IMR-90 (cell line): Measurements from ENCODE around the gene BLVRB. TPM values are rescaled to one million over a fixed set of nuclear protein-coding genes. Genes with fewer than 3 reads are reported as not detected.

Experiments
- ATAC-seq: fragments of 200-7000 bp; cut with Tn5 transposase; 2 replicates; pipeline ENCODE4 v1.9.1; 2020; ENCODE audit warnings: low read depth, mild to moderate bottlenecking, moderate library complexity
- BruUV-seq: library from RNA; stranded (reverse); fragments of 400-500 nt; replicated peaks from 2 replicates; lab custom pipeline; 2021; lab: Mats Ljungman, UMichigan
- CTCF ChIA-PET: fragments of 300-600 bp; formaldehyde crosslinking; extraction: SDS; loops from one replicate; lab custom pipeline; 2021; ENCODE audit warnings: antibody characterized with exemption; lab: Yijun Ruan, JAX
- POLR2A ChIA-PET: fragments of 300-600 bp; sonication (Branson Sonifier 250); formaldehyde crosslinking; loops from one replicate; lab custom pipeline; 2022; ENCODE audit warnings: antibody characterized with exemption; ENCODE audit not compliant: unreplicated experiment; lab: Charles Lee
- DNase-seq: peaks from one replicate; pipeline ENCODE4 v3.0.0; 2013
- H2AFZ ChIP-seq: replicated peaks from 2 replicates; pipeline ENCODE3; 2013; ENCODE audit warnings: low read length, mild to moderate bottlenecking; ENCODE audit not compliant: poor library complexity
- H2AK5ac ChIP-seq: 2 replicates; pipeline ENCODE4 v1.6.1; 2013; ENCODE audit warnings: low read depth, low read length, inconsistent platforms
- H2AK9ac ChIP-seq: replicated peaks from 2 replicates; pipeline ENCODE3; 2013; ENCODE audit warnings: mild to moderate bottlenecking, low read depth, low read length, moderate library complexity; ENCODE audit not compliant: poor library complexity
- H2BK120ac ChIP-seq: 2 replicates; pipeline ENCODE4 v1.6.1; 2013; ENCODE audit warnings: low read depth, low read length, inconsistent platforms
- H2BK15ac ChIP-seq: 3 replicates; pipeline ENCODE4 v1.6.1; 2013; ENCODE audit warnings: low read depth, low read length, inconsistent platforms
- H2BK20ac ChIP-seq: 2 replicates; pipeline ENCODE4 v1.6.1; 2013; ENCODE audit warnings: low read depth, mild to moderate bottlenecking, inconsistent platforms, low read length, moderate library complexity
- H2BK5ac ChIP-seq: 2 replicates; pipeline ENCODE4 v1.6.1; 2013; ENCODE audit warnings: mild to moderate bottlenecking, low read depth, low read length, inconsistent platforms; ENCODE audit not compliant: poor library complexity, severe bottlenecking
- H3K14ac ChIP-seq: replicated peaks from 2 replicates; pipeline ENCODE4 v1.6.1; 2013; ENCODE audit warnings: low read depth, low read length, inconsistent platforms
- H3K18ac ChIP-seq: 2 replicates; pipeline ENCODE4 v1.6.1; 2013; ENCODE audit warnings: low read depth, low read length, control low read depth
- H3K23ac ChIP-seq: 2 replicates; pipeline ENCODE4 v1.6.1; 2013; ENCODE audit warnings: low read depth, low read length, inconsistent platforms
- H3K27ac ChIP-seq: 2 replicates; pipeline ENCODE4 v1.5.1; 2013; ENCODE audit warnings: mild to moderate bottlenecking, control low read depth, low read length; ENCODE audit not compliant: insufficient read depth
- H3K27me3 ChIP-seq: 2 replicates; pipeline ENCODE4 v1.6.1; 2013; ENCODE audit warnings: low read length; ENCODE audit not compliant: control insufficient read depth, insufficient read depth
- H3K36me3 ChIP-seq: 2 replicates; pipeline ENCODE4 v1.6.1; 2013; ENCODE audit warnings: low read length, mixed read lengths; ENCODE audit not compliant: control insufficient read depth, insufficient read depth
- H3K4ac ChIP-seq: 2 replicates; pipeline ENCODE4 v1.6.1; 2013; ENCODE audit warnings: low read depth, low read length, inconsistent platforms
- H3K4me1 ChIP-seq: 2 replicates; pipeline ENCODE4 v1.6.1; 2013; ENCODE audit warnings: low read length, mixed read lengths; ENCODE audit not compliant: control insufficient read depth, insufficient read depth
- H3K4me2 ChIP-seq: 2 replicates; pipeline ENCODE4 v1.6.1; 2013; ENCODE audit warnings: low read depth, mild to moderate bottlenecking, control low read depth, low read length, moderate library complexity
- H3K4me3 ChIP-seq: 2 replicates; pipeline ENCODE4 v1.5.1; 2013; ENCODE audit warnings: low read depth, mild to moderate bottlenecking, control low read depth, low read length, moderate library complexity; ENCODE audit not compliant: insufficient read depth
- H3K56ac ChIP-seq: 2 replicates; pipeline ENCODE4 v1.6.1; 2013; ENCODE audit warnings: low read length, inconsistent platforms; ENCODE audit not compliant: insufficient read depth; ENCODE audit errors: extremely low read depth
- H3K79me1 ChIP-seq, 2 experiments: 2 replicates each; pipeline ENCODE4 v1.6.1; 2013; ENCODE audit warnings: low read length in 2 of 2, inconsistent platforms in 1 of 2, low read depth in 1 of 2
- H3K9ac ChIP-seq: 2 replicates; pipeline ENCODE4 v1.6.1; 2013; ENCODE audit warnings: low read depth, low read length, control low read depth
- H3K9me1 ChIP-seq: 2 replicates; pipeline ENCODE4 v1.6.1; 2013; ENCODE audit warnings: low read length, inconsistent platforms; ENCODE audit not compliant: insufficient read depth
- H3K9me3 ChIP-seq: 2 replicates; pipeline ENCODE4 v1.6.1; 2013; ENCODE audit warnings: low read length; ENCODE audit not compliant: control insufficient read depth, insufficient read depth
- H4K20me1 ChIP-seq: 2 replicates; pipeline ENCODE4 v1.6.1; 2013; ENCODE audit warnings: low read length, inconsistent platforms; ENCODE audit not compliant: insufficient read depth
- H4K5ac ChIP-seq: 2 replicates; pipeline ENCODE4 v1.6.1; 2013; ENCODE audit warnings: mild to moderate bottlenecking, low read depth, low read length, control low read depth
- H4K8ac ChIP-seq, 2 experiments: 2 replicates each; pipeline ENCODE4 v1.6.1; 2013; ENCODE audit warnings: low read depth in 2 of 2, low read length in 2 of 2, control low read depth in 1 of 2, inconsistent platforms in 1 of 2
- H4K91ac ChIP-seq: 2 replicates; pipeline ENCODE4 v1.6.1; 2013; ENCODE audit warnings: low read depth, low read length, inconsistent platforms; ENCODE audit not compliant: insufficient read depth
- BHLHE40 ChIP-seq: fragments of 150-350 bp; IDR thresholded peaks from 2 replicates; pipeline ENCODE4 v1.6.1; 2016; ENCODE audit warnings: mild to moderate bottlenecking, low read depth, low read length
- CHD1 ChIP-seq: IDR thresholded peaks from 2 replicates; pipeline ENCODE4 v1.6.1; 2012; ENCODE audit warnings: low read depth, low read length, improper control_type of control experiment
- CTCF ChIP-seq: conservative IDR thresholded peaks from 2 replicates; pipeline ENCODE4 v1.5.1; 2012; ENCODE audit warnings: mild to moderate bottlenecking, low read depth, low read length, improper control_type of control experiment
- NFE2L2 ChIP-seq: fragments of 150-350 bp; IDR thresholded peaks from 2 replicates; pipeline ENCODE4 v1.6.1; 2016; ENCODE audit warnings: low read depth, mild to moderate bottlenecking, low read length
- RAD21 ChIP-seq: IDR thresholded peaks from 2 replicates; pipeline ENCODE4 v1.6.1; 2012; ENCODE audit warnings: low read length, improper control_type of control experiment
- RCOR1 ChIP-seq: IDR thresholded peaks from 2 replicates; pipeline ENCODE4 v1.6.1; 2012; ENCODE audit warnings: mild to moderate bottlenecking, low read length, improper control_type of control experiment; ENCODE audit not compliant: insufficient replicate concordance
- RFX5 ChIP-seq: IDR thresholded peaks from 2 replicates; pipeline ENCODE4 v1.8.0; 2012; ENCODE audit warnings: low read depth, mild to moderate bottlenecking, low read length, moderate library complexity
- USF2 ChIP-seq: fragments of 150-350 bp; IDR thresholded peaks from 2 replicates; pipeline ENCODE4 v1.6.1; 2017; ENCODE audit warnings: mild to moderate bottlenecking, antibody characterized with exemption, low read length, low read depth
- WGBS, 2 experiments: methylation state at CpG; one replicate each; pipeline versions ENCODE4 v1.1.5 to v1.1.7; 2013; ENCODE audit warnings: missing lambda C conversion rate in 2 of 2; ENCODE audit not compliant: insufficient read length in 1 of 2; ENCODE audit errors: extremely low coverage in 2 of 2; 5-methylcytosine and 5-hydroxymethylcytosine counted together
- dilution Hi-C: fragments of 300-500 bp; cut with HindIII; formaldehyde crosslinking; loops from one replicate; pipeline ENCODE4 v1.14.3; 2018; ENCODE audit warnings: low sequenced_read_pairs; ENCODE audit not compliant: unreplicated experiment
- in situ Hi-C: fragments of 300-500 bp; cut with MboI; formaldehyde crosslinking; loops from 3 replicates; pipeline ENCODE4 v1.14.3; 2019; ENCODE audit warnings: low sequenced_read_pairs, inconsistent platforms, mixed read lengths
- intact Hi-C: fragments of 100-400 bp; cut with micrococcal nuclease; formaldehyde crosslinking; loops from 2 replicates; pipeline ENCODE4 v1.10.0; 2022
- polyA plus RNA-seq, 3 experiments: library from polyadenylated mRNA; depleted of rRNA; stranded (reverse); fragments of >200 nt; gene quantifications; 2 replicates each; pipeline ENCODE4 v1.2.3, GENCODE V29; 2012; ENCODE audit warnings: low replicate concordance in 1 of 3
- total RNA-seq: library from RNA; depleted of rRNA; stranded (reverse); fragments of >200 nt; gene quantifications from 2 replicates; pipeline ENCODE4 v1.2.3, GENCODE V29; 2012

Gene BLVRB
- total and polyA plus RNA-seq, 2 of the 4 experiments (the other 2 are of a cell fraction): 65.2 to 102 TPM

GRCh38 chr19:40460185-40460584 is 5.4 kb downstream of the BLVRB start:
- no CpG with 5 or more reads among the region's 3 CpGs for WGBS, 2 experiments
- in situ Hi-C loops: no loop called here
- Histone ChIP-seq H2BK15ac (no peak overlapping the region), H2AK9ac (no peak overlapping the region), H2BK20ac (no peak overlapping the region), H3K56ac (no peak overlapping the region), H3K23ac (no peak overlapping the region), H3K27me3 (no peaks in the 10 kb centered on the region), H2AFZ (no peak overlapping the region), H3K9me1 (peaks cover 5% of the 10 kb centered on the region), H2BK120ac (no peak overlapping the region), H3K4me3 (no peak overlapping the region), H3K4me1 (peaks cover 8% of the 10 kb centered on the region), H2AK5ac (no peak overlapping the region), H3K27ac (no peak overlapping the region), H2BK5ac (no peak overlapping the region), H3K9ac (no peak overlapping the region), H4K8ac (no peak overlapping the region), H3K36me3 (peaks cover 3% of the 10 kb centered on the region; the same call in 1 of the 2 replicates), H3K9me3 (no peaks in the 10 kb centered on the region), H3K18ac (no peak overlapping the region), H3K79me1 (peaks cover 0 to 26% of the 10 kb centered on the region in 2 experiments; a peak in 3 of 4 replicates), H4K91ac (no peak overlapping the region), H4K5ac (no peak overlapping the region), H3K14ac (no peak overlapping the region), H3K4me2 (no peak overlapping the region), H4K20me1 (peaks cover 4% of the 10 kb centered on the region; the same call in 1 of the 2 replicates), H3K4ac (no peak overlapping the region)
- intact Hi-C loops: loop anchor here (10.0 kb wide), 1 partner anchor 65 kb away; no protein-coding TSS in a partner anchor
- DNase-seq (no peak), ATAC-seq (no peak)
- BruUV-seq: no TSS peak
- ChIA-PET CTCF (no interaction called here), POLR2A (no interaction called here)
- TF ChIP-seq RFX5 (no peak), CHD1 (no peak), USF2 (no peak), RAD21 (no peak), NFE2L2 (no peak), RCOR1 (no peak), CTCF (no peak), BHLHE40 (no peak)
- dilution Hi-C loops: no loop called here
